Liver (tissue), 9 donors: ENCODE measurements around the gene GIT2. TPM values are rescaled to one million over a fixed set of nuclear protein-coding genes. Genes with fewer than 3 reads are reported as not detected.

ENCODE experiments used
- DNase-seq: peaks from one replicate; pipeline ENCODE4 v3.0.0-alpha.2; 2017; ENCODE audit warnings: low spot score
- H3K27ac ChIP-seq, 2 donors: one replicate each; pipeline ENCODE4 v1.7.0; 2013; ENCODE audit warnings: inconsistent platforms in 2 of 2, low read length in 2 of 2, control low read depth in 1 of 2, low read depth in 1 of 2, mild to moderate bottlenecking in 1 of 2
- H3K27me3 ChIP-seq, 4 donors: one replicate each; pipeline versions ENCODE4 v1.6.1 to v1.7.0; 2013; ENCODE audit warnings: low read length in 3 of 4, inconsistent platforms in 1 of 4, mild to moderate bottlenecking in 1 of 4, moderate library complexity in 1 of 4; ENCODE audit not compliant: control insufficient read depth in 4 of 4, insufficient read depth in 4 of 4
- H3K36me3 ChIP-seq, 4 donors: one replicate each; pipeline versions ENCODE4 v1.6.1 to v1.7.0; 2013; ENCODE audit warnings: low read length in 3 of 4, mild to moderate bottlenecking in 3 of 4, low read depth in 1 of 4, moderate library complexity in 1 of 4; ENCODE audit not compliant: control insufficient read depth in 4 of 4, insufficient read depth in 3 of 4
- H3K4me1 ChIP-seq, 4 donors: one replicate each; pipeline versions ENCODE4 v1.6.1 to v1.7.0; 2013; ENCODE audit warnings: low read length in 3 of 4, mild to moderate bottlenecking in 3 of 4, moderate library complexity in 1 of 4; ENCODE audit not compliant: control insufficient read depth in 4 of 4, insufficient read depth in 4 of 4
- H3K4me3 ChIP-seq, 3 donors: one replicate each; pipeline versions ENCODE4 v1.6.1 to v1.7.0; 2013; ENCODE audit warnings: low read length in 3 of 3, control low read depth in 1 of 3, low read depth in 1 of 3, mild to moderate bottlenecking in 1 of 3
- H3K9ac ChIP-seq, 2 donors: one replicate each; pipeline ENCODE4 v1.7.0; 2013; ENCODE audit warnings: low read length in 2 of 2, mild to moderate bottlenecking in 2 of 2, moderate library complexity in 2 of 2, control low read depth in 1 of 2, low read depth in 1 of 2
- H3K9me3 ChIP-seq, 4 donors: one replicate each; pipeline versions ENCODE4 v1.6.1 to v1.7.0; 2013; ENCODE audit warnings: low read length in 3 of 4; ENCODE audit not compliant: control insufficient read depth in 4 of 4
- EGR1 ChIP-seq, 2 donors: IDR thresholded peaks; 2 replicates each; pipeline ENCODE4 v1.6.1; 2016 to 2018; ENCODE audit warnings: antibody characterized with exemption in 2 of 2, low read depth in 2 of 2
- FOXA1 ChIP-seq: IDR thresholded peaks from 2 replicates; pipeline ENCODE4 v1.6.1; 2016; ENCODE audit warnings: antibody characterized with exemption
- GABPA ChIP-seq, 2 donors: IDR thresholded peaks in 1 of 2; conservative IDR thresholded peaks in 1 of 2; 2 replicates each; pipeline ENCODE4 v1.6.1; 2016; ENCODE audit warnings: antibody characterized with exemption in 2 of 2, mild to moderate bottlenecking in 1 of 2, moderate library complexity in 1 of 2
- HNF4A ChIP-seq, 2 donors: conservative IDR thresholded peaks; 2 replicates each; pipeline ENCODE4 v1.6.1; 2016; ENCODE audit warnings: antibody characterized with exemption in 2 of 2, mild to moderate bottlenecking in 2 of 2
- NR2F2 ChIP-seq: IDR thresholded peaks from 2 replicates; pipeline ENCODE4 v1.6.1; 2016; ENCODE audit warnings: antibody characterized with exemption
- RAD21 ChIP-seq, 2 donors: IDR thresholded peaks; 2 replicates each; pipeline ENCODE4 v1.6.1; 2016; ENCODE audit warnings: antibody characterized with exemption in 2 of 2, mild to moderate bottlenecking in 2 of 2
- REST ChIP-seq: IDR thresholded peaks from 2 replicates; pipeline ENCODE4 v1.6.1; 2016; ENCODE audit warnings: antibody characterized with exemption, mild to moderate bottlenecking
- RXRA ChIP-seq, 2 donors: IDR thresholded peaks; 2 replicates each; pipeline ENCODE4 v1.6.1; 2017 to 2018; ENCODE audit warnings: antibody characterized with exemption in 2 of 2, mild to moderate bottlenecking in 1 of 2
- SP1 ChIP-seq: IDR thresholded peaks from 2 replicates; pipeline ENCODE4 v1.6.1; 2018; ENCODE audit warnings: antibody characterized with exemption, mild to moderate bottlenecking
- YY1 ChIP-seq: IDR thresholded peaks from 2 replicates; pipeline ENCODE4 v1.6.1; 2016; ENCODE audit warnings: antibody characterized with exemption, mild to moderate bottlenecking
- ZBTB33 ChIP-seq: IDR thresholded peaks from 2 replicates; pipeline ENCODE4 v1.6.1; 2016; ENCODE audit warnings: antibody characterized with exemption
- WGBS: extraction: QIAGEN DNeasy Blood & Tissue Kit; methylation state at CpG from one replicate; pipeline ENCODE4 v1.1.7; 2013; 5-methylcytosine and 5-hydroxymethylcytosine counted together
- polyA plus RNA-seq, 2 donors: library from polyadenylated mRNA; stranded (reverse) in 1 of 2; unstranded in 1 of 2; fragments of 200-250 nt in 1 of 2; fragments of >200 nt in 1 of 2; fragmentation: Nextera tagmentation in 1 of 2; extraction: Ambion mirVana in 1 of 2; gene quantifications; one replicate each; pipeline versions ENCODE4 v1.2.1 to v1.2.3, GENCODE V29; 2013 to 2015
- total RNA-seq, 2 donors: library from RNA; depleted of rRNA; stranded (reverse); fragments of >200 nt; gene quantifications; one replicate each; pipeline ENCODE4 v1.2.3, GENCODE V29; 2014
- donor health status: healthy.
- donor health status: healthy.
- donor health status: healthy.
- donor health status: healthy.
- donor health status: healthy.

Gene GIT2
- total and polyA plus RNA-seq, 4 donors: 6.7 to 30.4 (median 16.7) TPM

GRCh38 chr12:109910254-109910968, 85.8 kb downstream of the GIT2 start:
- Histone ChIP-seq H3K27me3 (no peaks in the 10 kb centered on the region), H3K36me3 (peaks cover 6 to 47% (median 24%) of the 10 kb centered on the region in 4 donors), H3K4me1 (peaks cover 4 to 12% (median 9%) of the 10 kb centered on the region in 4 donors), H3K27ac (peak overlapping the region in 1 of 2 donors; percentile 33), H3K4me3 (no peak overlapping the region), H3K9ac (no peak overlapping the region), H3K9me3 (no peaks in the 10 kb centered on the region)
- TF ChIP-seq FOXA1 (no peak), SP1 (peak; percentile 11), HNF4A (conservative IDR thresholded peaks at IDR 0.05) (peak in 1 of 2 donors; percentile 55), RAD21 (IDR thresholded peaks at IDR 0.05) (peak in 1 of 2 donors; percentile 39), RXRA (IDR thresholded peaks at IDR 0.05) (peak; percentile 66 to 72), ZBTB33 (no peak)
- 66% methylated on average over 8 of the region's 8 CpGs for WGBS
- no peak for DNase-seq

- Histone ChIP-seq H3K9ac (no peak overlapping the region), H3K9me3 (no peaks in the 10 kb centered on the region), H3K27me3 (no peaks in the 10 kb centered on the region), H3K4me3 (no peak overlapping the region), H3K4me1 (peaks cover 0 to 19% (median 12%) of the 10 kb centered on the region in 4 donors), H3K36me3 (peaks cover 16 to 56% (median 30%) of the 10 kb centered on the region in 4 donors), H3K27ac (no peak overlapping the region)
- 97% methylated on average over 10 of the region's 10 CpGs for WGBS
- TF ChIP-seq FOXA1 (no peak), GABPA (IDR thresholded peaks at IDR 0.05 in 1 of 2, conservative IDR thresholded peaks at IDR 0.05 in 1 of 2) (no peak), EGR1 (IDR thresholded peaks at IDR 0.05; ENCODE audit: low read depth in 2 of 2) (no peak), HNF4A (conservative IDR thresholded peaks at IDR 0.05) (no peak), NR2F2 (no peak), RAD21 (IDR thresholded peaks at IDR 0.05) (no peak), YY1 (no peak), ZBTB33 (no peak), REST (no peak)
- DNase-seq: no peak
Measured at GRCh38 chr12:109905301-109905700, 90.9 kb downstream of the GIT2 start.
